ENCODE results near the gene UBE2L3.
"Not testable (repeated sequence)": the region's sequence is repeated elsewhere in the genome, so short reads cannot be mapped to it uniquely, and the experiment has no call there.

Gene UBE2L3
- total RNA-seq = 82.3 to 120 reads per million in 2 experiments

GRCh38 chr22:21567456-21568346 lies at the start of gene UBE2L3:
Gene UBE2L3 (plus strand): TSS chr22:21567714. CDS start chr22:21567745, 31 bp downstream.
- DNase-seq (ENCODE audit: low read depth) = peak; percentile 76

GRCh38 chr22:21526705-21527500 lies 40.6 kb upstream of the UBE2L3 start:
- not testable (repeated sequence) for DNase-seq (ENCODE audit: low read depth)

- not testable (repeated sequence) for DNase-seq (ENCODE audit: low read depth)
Measured at GRCh38 chr22:21531525-21531924, 36.0 kb upstream of the UBE2L3 start.

GRCh38 chr22:21532863-21533648 lies 34.5 kb upstream of the UBE2L3 start:
- not testable (repeated sequence) for DNase-seq (ENCODE audit: low read depth)

GRCh38 chr22:21539862-21540261 lies 27.7 kb upstream of the UBE2L3 start:
- not testable (repeated sequence) for DNase-seq (ENCODE audit: low read depth)

GRCh38 chr22:21544432-21545322 lies 22.8 kb upstream of the UBE2L3 start:
- not testable (repeated sequence) for DNase-seq (ENCODE audit: low read depth)

- not testable (repeated sequence) for DNase-seq (ENCODE audit: low read depth)
Measured at GRCh38 chr22:21549558-21549957, 18.0 kb upstream of the UBE2L3 start.

- not testable (repeated sequence) for DNase-seq (ENCODE audit: low read depth)
Measured at GRCh38 chr22:21550008-21550677, 17.4 kb upstream of the UBE2L3 start.

GRCh38 chr22:21550678-21551047 lies 16.9 kb upstream of the UBE2L3 start:
- DNase-seq (ENCODE audit: low read depth) = not testable (repeated sequence)

GRCh38 chr22:21551361-21551760 lies 16.2 kb upstream of the UBE2L3 start, which contains the start of gene RIMBP3C:
Gene RIMBP3C (minus strand): TSS chr22:21551461. CDS start chr22:21550976, 485 bp downstream.
- not testable (repeated sequence) for DNase-seq (ENCODE audit: low read depth)

- not testable (repeated sequence) for DNase-seq (ENCODE audit: low read depth)
Measured at GRCh38 chr22:21559345-21560125, 8.0 kb upstream of the UBE2L3 start.

GRCh38 chr22:21560657-21561056 lies 6.9 kb upstream of the UBE2L3 start:
- DNase-seq (ENCODE audit: low read depth) = not testable (repeated sequence)

GRCh38 chr22:21563912-21564311 lies 3.6 kb upstream of the UBE2L3 start:
- DNase-seq (ENCODE audit: low read depth) = no peak

- DNase-seq (ENCODE audit: low read depth) = no peak
Measured at GRCh38 chr22:21564411-21564810, 3.1 kb upstream of the UBE2L3 start.

- DNase-seq (ENCODE audit: low read depth) = no peak
Measured at GRCh38 chr22:21568347-21569075, 997 bp downstream of the UBE2L3 start.

GRCh38 chr22:21569076-21569427 lies 1.5 kb downstream of the UBE2L3 start:
- DNase-seq (ENCODE audit: low read depth) = not testable (repeated sequence)

GRCh38 chr22:21569459-21570170 lies 2.1 kb downstream of the UBE2L3 start:
- DNase-seq (ENCODE audit: low read depth) = no peak

GRCh38 chr22:21570398-21570797 lies 2.9 kb downstream of the UBE2L3 start:
- DNase-seq (ENCODE audit: low read depth) = no peak

Data from T follicular helper cell (primary cell).